GM23338 (cell line): ENCODE results near the gene TANGO6. TPM values are rescaled to one million over a fixed set of nuclear protein-coding genes. Genes with fewer than 3 reads are reported as not detected.

Experiments used
- ATAC-seq: fragments of 200-7000 bp; cut with Tn5 transposase; 3 replicates; pipeline ENCODE4 v1.9.1; 2020
- DNase-seq: peaks from one replicate; pipeline ENCODE4 v3.0.0-alpha.2; 2015; ENCODE audit warnings: low spot score
- H2AFZ ChIP-seq: fragments of 200-600 bp; sonication (generic); 2 replicates; pipeline ENCODE4 v1.8.0; 2016; ENCODE audit warnings: antibody characterized with exemption, mild to moderate bottlenecking, moderate library complexity
- H3F3A ChIP-seq: fragments of 200-600 bp; sonication (generic); replicated peaks from 2 replicates; pipeline ENCODE4 v1.8.0; 2017; ENCODE audit warnings: antibody characterized with exemption, mixed run types, low read depth
- H3K27ac ChIP-seq: fragments of 200-600 bp; sonication (generic); 2 replicates; pipeline ENCODE4 v1.6.1; 2016; ENCODE audit warnings: low read depth
- H3K27me3 ChIP-seq: fragments of 200-600 bp; sonication (generic); 2 replicates; pipeline ENCODE4 v1.8.0; 2016; ENCODE audit warnings: mild to moderate bottlenecking, mixed run types, moderate library complexity; ENCODE audit not compliant: insufficient read depth
- H3K36me3 ChIP-seq: fragments of 200-600 bp; sonication (generic); 2 replicates; pipeline ENCODE4 v1.8.0; 2016; ENCODE audit warnings: mild to moderate bottlenecking; ENCODE audit not compliant: insufficient read depth
- H3K4me1 ChIP-seq: fragments of 200-600 bp; sonication (generic); 2 replicates; pipeline ENCODE4 v1.8.0; 2016; ENCODE audit warnings: mild to moderate bottlenecking, moderate library complexity; ENCODE audit not compliant: insufficient read depth
- H3K4me2 ChIP-seq: fragments of 200-600 bp; sonication (generic); 2 replicates; pipeline ENCODE4 v1.7.1; 2017; ENCODE audit warnings: mixed run types
- H3K4me3 ChIP-seq: fragments of 200-600 bp; sonication (generic); 2 replicates; pipeline ENCODE4 v1.6.1; 2016; ENCODE audit warnings: mixed run types
- H3K79me2 ChIP-seq: fragments of 200-600 bp; sonication (generic); replicated peaks from 2 replicates; pipeline ENCODE4 v1.8.0; 2017; ENCODE audit warnings: mild to moderate bottlenecking; ENCODE audit not compliant: insufficient read depth
- H3K9me2 ChIP-seq: fragments of 200-600 bp; sonication (generic); 2 replicates; pipeline ENCODE4 v1.8.0; 2017; ENCODE audit not compliant: insufficient read depth
- H4K20me1 ChIP-seq: fragments of 200-600 bp; sonication (generic); replicated peaks from 2 replicates; pipeline ENCODE4 v1.8.0; 2017; ENCODE audit warnings: mild to moderate bottlenecking; ENCODE audit not compliant: insufficient read depth
- H3K27ac Mint-ChIP-seq: 2 replicates; pipeline ENCODE4 v1.8.0; 2020; ENCODE audit warnings: inconsistent platforms, mild to moderate bottlenecking, moderate library complexity, mixed read lengths
- H3K27me3 Mint-ChIP-seq: 3 replicates; pipeline ENCODE4 v1.8.0; 2022; ENCODE audit warnings: low read depth, mild to moderate bottlenecking, moderate library complexity, mixed read lengths, inconsistent platforms; ENCODE audit not compliant: insufficient read depth, poor library complexity
- H3K36me3 Mint-ChIP-seq: 3 replicates; pipeline ENCODE4 v1.8.0; 2021; ENCODE audit warnings: low read depth, mild to moderate bottlenecking, inconsistent platforms, moderate library complexity, mixed read lengths
- H3K4me1 Mint-ChIP-seq: 3 replicates; pipeline ENCODE4 v1.8.0; 2020; ENCODE audit warnings: mild to moderate bottlenecking, inconsistent platforms, mixed read lengths
- H3K4me3 Mint-ChIP-seq: 3 replicates; pipeline ENCODE4 v1.8.0; 2021; ENCODE audit warnings: moderate library complexity, mild to moderate bottlenecking, inconsistent platforms, mixed read lengths
- H3K9me3 Mint-ChIP-seq: 3 replicates; pipeline ENCODE4 v1.8.0; 2020; ENCODE audit warnings: moderate library complexity, mild to moderate bottlenecking, inconsistent platforms, mixed read lengths
- CREB1 ChIP-seq: fragments of 250-450 bp; sonication (Bioruptor Pico); IDR thresholded peaks from 2 replicates; pipeline ENCODE4 v1.5.0; 2020; ENCODE audit warnings: low read depth, mild to moderate bottlenecking, moderate library complexity
- EZH2 ChIP-seq: fragments of 200-600 bp; sonication (generic); IDR thresholded peaks from one replicate; pipeline ENCODE4 v1.8.0; 2017; ENCODE audit warnings: antibody characterized with exemption, mild to moderate bottlenecking, low read depth; ENCODE audit not compliant: unreplicated experiment
- NANOG ChIP-seq: IDR thresholded peaks from 2 replicates; pipeline ENCODE4 v1.6.1; 2016; ENCODE audit warnings: antibody characterized with exemption, borderline replicate concordance
- ZNF114 ChIP-seq: fragments of 250-450 bp; sonication (Bioruptor Pico); IDR thresholded peaks from 2 replicates; pipeline ENCODE4 v1.5.0; 2020; ENCODE audit warnings: mild to moderate bottlenecking, moderate library complexity
- ZNF331 ChIP-seq: fragments of 250-450 bp; sonication (Bioruptor Pico); IDR thresholded peaks from 2 replicates; pipeline ENCODE4 v1.5.0; 2020; ENCODE audit warnings: low read depth, mild to moderate bottlenecking, moderate library complexity
- polyA plus RNA-seq: library from polyadenylated mRNA; unstranded; fragments of >200 nt; fragmentation: Nextera tagmentation; extraction: Ambion mirVana; gene quantifications from 2 replicates; pipeline ENCODE4 v1.2.1, GENCODE V29; 2016
- total RNA-seq: library from RNA; depleted of rRNA; stranded (reverse); fragments of >200 nt; shearing (Covaris generic); gene quantifications from 2 replicates; pipeline ENCODE4 v1.2.3, GENCODE V29; 2014
- TF ChIP-seq, protein P1 (sequence below): fragments of 250-450 bp; sonication (Bioruptor Pico); IDR thresholded peaks from 2 replicates; pipeline ENCODE4 v1.5.0; 2020; ENCODE audit warnings: mild to moderate bottlenecking, moderate library complexity
- TF ChIP-seq, protein P2 (sequence below): IDR thresholded peaks from 2 replicates; pipeline ENCODE4 v1.6.1; 2016; ENCODE audit warnings: antibody characterized with exemption

The TANGO6 gene
- total and polyA plus RNA-seq, 2 experiments from 2014 or later: 7.2 to 23.2 TPM

DNA sequence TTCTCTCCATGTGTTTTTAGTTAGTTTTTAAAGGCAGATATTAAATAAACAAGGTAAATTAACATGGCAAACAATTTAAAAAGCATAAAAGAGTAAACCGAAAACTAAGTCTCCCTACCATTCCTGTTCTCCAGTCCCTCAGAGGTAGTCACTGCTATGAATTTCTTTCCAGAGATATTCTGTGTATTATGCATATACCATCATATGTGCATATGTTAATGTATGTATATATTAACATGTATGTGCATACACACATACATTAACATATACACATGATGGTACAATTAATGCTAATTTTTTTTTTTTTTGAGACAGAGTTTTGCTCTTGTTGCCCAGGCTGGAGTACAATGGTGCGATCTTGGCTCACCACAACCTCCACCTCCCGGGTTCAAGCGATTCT lies 32.5 kb downstream of the TANGO6 start (continued):
- TF ChIP-seq, protein P1, sequence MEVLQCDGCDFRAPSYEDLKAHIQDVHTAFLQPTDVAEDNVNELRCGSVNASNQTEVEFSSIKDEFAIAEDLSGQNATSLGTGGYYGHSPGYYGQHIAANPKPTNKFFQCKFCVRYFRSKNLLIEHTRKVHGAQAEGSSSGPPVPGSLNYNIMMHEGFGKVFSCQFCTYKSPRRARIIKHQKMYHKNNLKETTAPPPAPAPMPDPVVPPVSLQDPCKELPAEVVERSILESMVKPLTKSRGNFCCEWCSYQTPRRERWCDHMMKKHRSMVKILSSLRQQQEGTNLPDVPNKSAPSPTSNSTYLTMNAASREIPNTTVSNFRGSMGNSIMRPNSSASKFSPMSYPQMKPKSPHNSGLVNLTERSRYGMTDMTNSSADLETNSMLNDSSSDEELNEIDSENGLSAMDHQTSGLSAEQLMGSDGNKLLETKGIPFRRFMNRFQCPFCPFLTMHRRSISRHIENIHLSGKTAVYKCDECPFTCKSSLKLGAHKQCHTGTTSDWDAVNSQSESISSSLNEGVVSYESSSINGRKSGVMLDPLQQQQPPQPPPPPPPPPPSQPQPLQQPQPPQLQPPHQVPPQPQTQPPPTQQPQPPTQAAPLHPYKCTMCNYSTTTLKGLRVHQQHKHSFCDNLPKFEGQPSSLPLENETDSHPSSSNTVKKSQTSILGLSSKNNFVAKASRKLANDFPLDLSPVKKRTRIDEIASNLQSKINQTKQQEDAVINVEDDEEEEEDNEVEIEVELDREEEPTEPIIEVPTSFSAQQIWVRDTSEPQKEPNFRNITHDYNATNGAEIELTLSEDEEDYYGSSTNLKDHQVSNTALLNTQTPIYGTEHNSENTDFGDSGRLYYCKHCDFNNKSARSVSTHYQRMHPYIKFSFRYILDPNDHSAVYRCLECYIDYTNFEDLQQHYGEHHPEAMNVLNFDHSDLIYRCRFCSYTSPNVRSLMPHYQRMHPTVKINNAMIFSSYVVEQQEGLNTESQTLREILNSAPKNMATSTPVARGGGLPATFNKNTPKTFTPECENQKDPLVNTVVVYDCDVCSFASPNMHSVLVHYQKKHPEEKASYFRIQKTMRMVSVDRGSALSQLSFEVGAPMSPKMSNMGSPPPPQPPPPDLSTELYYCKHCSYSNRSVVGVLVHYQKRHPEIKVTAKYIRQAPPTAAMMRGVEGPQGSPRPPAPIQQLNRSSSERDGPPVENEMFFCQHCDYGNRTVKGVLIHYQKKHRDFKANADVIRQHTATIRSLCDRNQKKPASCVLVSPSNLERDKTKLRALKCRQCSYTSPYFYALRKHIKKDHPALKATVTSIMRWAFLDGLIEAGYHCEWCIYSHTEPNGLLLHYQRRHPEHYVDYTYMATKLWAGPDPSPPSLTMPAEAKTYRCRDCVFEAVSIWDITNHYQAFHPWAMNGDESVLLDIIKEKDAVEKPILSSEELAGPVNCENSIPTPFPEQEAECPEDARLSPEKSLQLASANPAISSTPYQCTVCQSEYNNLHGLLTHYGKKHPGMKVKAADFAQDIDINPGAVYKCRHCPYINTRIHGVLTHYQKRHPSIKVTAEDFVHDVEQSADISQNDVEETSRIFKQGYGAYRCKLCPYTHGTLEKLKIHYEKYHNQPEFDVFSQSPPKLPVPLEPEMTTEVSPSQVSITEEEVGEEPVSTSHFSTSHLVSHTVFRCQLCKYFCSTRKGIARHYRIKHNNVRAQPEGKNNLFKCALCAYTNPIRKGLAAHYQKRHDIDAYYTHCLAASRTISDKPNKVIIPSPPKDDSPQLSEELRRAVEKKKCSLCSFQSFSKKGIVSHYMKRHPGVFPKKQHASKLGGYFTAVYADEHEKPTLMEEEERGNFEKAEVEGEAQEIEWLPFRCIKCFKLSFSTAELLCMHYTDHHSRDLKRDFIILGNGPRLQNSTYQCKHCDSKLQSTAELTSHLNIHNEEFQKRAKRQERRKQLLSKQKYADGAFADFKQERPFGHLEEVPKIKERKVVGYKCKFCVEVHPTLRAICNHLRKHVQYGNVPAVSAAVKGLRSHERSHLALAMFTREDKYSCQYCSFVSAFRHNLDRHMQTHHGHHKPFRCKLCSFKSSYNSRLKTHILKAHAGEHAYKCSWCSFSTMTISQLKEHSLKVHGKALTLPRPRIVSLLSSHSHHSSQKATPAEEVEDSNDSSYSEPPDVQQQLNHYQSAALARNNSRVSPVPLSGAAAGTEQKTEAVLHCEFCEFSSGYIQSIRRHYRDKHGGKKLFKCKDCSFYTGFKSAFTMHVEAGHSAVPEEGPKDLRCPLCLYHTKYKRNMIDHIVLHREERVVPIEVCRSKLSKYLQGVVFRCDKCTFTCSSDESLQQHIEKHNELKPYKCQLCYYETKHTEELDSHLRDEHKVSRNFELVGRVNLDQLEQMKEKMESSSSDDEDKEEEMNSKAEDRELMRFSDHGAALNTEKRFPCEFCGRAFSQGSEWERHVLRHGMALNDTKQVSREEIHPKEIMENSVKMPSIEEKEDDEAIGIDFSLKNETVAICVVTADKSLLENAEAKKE (CRISPR knock-in tag): no peak
- TF ChIP-seq NANOG: no peak
- TF ChIP-seq CREB1 (CRISPR knock-in tag): no peak
- TF ChIP-seq, protein P2, sequence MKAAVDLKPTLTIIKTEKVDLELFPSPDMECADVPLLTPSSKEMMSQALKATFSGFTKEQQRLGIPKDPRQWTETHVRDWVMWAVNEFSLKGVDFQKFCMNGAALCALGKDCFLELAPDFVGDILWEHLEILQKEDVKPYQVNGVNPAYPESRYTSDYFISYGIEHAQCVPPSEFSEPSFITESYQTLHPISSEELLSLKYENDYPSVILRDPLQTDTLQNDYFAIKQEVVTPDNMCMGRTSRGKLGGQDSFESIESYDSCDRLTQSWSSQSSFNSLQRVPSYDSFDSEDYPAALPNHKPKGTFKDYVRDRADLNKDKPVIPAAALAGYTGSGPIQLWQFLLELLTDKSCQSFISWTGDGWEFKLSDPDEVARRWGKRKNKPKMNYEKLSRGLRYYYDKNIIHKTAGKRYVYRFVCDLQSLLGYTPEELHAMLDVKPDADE: no peak
- TF ChIP-seq EZH2: no peak
- TF ChIP-seq ZNF114 (CRISPR knock-in tag): no peak

DNA sequence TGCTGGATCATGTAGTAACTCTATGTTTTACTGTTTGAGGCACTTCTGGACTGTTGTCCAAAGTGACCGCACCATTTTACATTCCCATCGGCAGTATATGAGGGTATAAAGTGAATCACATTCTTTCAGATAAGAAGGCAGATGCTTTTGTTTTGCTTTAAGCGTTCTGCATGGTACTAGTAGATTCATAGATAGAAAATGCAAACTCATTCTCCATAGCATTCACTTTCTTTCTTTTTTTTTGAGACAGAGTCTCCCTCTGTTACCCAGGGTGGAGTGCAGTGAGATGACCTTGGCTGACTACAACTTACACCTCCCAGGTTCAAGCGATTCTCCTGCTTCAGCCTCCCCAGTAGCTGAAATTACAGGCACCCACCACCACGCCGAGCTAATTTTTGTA lies 40.4 kb downstream of the TANGO6 start:
- Histone ChIP-seq H3K9me2 (no peaks in the 10 kb centered on the region), H3K79me2 (no peaks in the 10 kb centered on the region), H3F3A (no peaks in the 10 kb centered on the region), H3K27ac (no peak overlapping the region), H2AFZ (no peak overlapping the region), H3K4me2 (no peak overlapping the region), H3K4me1 (no peaks in the 10 kb centered on the region), H3K36me3 (peaks cover 16% of the 10 kb centered on the region), H3K27me3 (no peaks in the 10 kb centered on the region), H4K20me1 (no peaks in the 10 kb centered on the region), H3K4me3 (no peak overlapping the region)
- Mint-ChIP-seq H3K9me3 (no peaks in the 10 kb centered on the region), H3K4me3 (no peak overlapping the region), H3K36me3 (peaks cover 4% of the 10 kb centered on the region; the same call in 2 of the 3 replicates), H3K27ac (no peak overlapping the region), H3K4me1 (peaks cover 9% of the 10 kb centered on the region; the same call in 2 of the 3 replicates), H3K27me3 (peaks cover 3% of the 10 kb centered on the region)
- ATAC-seq: no peak
- TF ChIP-seq ZNF331: no peak
- TF ChIP-seq NANOG: no peak
- no peak for TF ChIP-seq EZH2
- DNase-seq: no peak
